Body of pancreas (tissue), 4 donors: ENCODE results near the gene CREB5.

ENCODE experiments used
- POLR2A ChIP-seq, 3 donors: fragments of 450-650 bp; IDR thresholded peaks; one replicate each; pipeline ENCODE4 v1.6.1; 2016; ENCODE audit warnings: antibody characterized with exemption in 3 of 3, mild to moderate bottlenecking in 2 of 3
- TF ChIP-seq, protein P1 (sequence below), 7 experiments: fragments of 450-650 bp in 4 of 7; fragments of 200-600 bp in 3 of 7; sonication (generic) in 3 of 7; IDR thresholded peaks; one replicate each; pipeline ENCODE4 v1.5.1; 2016 to 2019; ENCODE audit warnings: antibody characterized with exemption in 7 of 7

DNA sequence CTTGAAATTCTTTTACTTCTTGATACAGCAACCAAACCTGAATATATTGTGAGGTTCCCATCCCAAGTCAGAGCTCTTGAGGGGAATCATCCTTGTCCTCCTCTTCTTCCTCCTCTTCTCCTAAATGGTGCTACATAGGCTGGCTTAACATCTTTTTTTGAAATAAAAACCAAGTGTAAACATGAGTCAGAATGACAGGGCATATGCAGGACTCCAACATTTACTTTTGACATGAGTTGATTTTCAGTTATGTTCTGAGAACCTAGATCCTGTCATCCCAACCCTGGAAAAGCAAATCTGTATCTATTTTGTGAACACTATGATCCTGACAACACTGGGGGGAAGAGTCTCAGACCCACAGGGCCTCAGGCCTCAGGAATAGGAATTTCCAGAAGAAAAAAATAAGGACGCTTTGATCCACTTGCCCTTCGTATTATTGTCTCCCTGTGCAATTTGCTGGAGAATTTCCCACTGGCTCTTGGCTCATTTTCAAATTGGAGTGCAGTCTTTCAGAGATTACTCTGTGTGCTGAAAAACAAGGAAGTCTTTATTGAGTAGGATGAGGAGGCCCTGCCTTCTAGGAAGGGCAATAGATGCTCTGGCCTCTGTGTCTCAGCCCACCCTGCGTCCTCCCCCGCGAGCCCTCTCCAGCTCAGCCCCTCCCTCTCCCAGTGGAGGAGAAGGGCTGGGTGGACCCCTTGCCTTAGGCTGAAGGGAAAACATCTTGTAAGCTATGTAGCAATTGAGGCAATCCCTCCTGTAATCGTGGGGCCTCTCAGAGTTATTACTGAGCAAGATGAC lies 121.6 kb downstream of the CREB5 start:
- TF ChIP-seq, protein P1, sequence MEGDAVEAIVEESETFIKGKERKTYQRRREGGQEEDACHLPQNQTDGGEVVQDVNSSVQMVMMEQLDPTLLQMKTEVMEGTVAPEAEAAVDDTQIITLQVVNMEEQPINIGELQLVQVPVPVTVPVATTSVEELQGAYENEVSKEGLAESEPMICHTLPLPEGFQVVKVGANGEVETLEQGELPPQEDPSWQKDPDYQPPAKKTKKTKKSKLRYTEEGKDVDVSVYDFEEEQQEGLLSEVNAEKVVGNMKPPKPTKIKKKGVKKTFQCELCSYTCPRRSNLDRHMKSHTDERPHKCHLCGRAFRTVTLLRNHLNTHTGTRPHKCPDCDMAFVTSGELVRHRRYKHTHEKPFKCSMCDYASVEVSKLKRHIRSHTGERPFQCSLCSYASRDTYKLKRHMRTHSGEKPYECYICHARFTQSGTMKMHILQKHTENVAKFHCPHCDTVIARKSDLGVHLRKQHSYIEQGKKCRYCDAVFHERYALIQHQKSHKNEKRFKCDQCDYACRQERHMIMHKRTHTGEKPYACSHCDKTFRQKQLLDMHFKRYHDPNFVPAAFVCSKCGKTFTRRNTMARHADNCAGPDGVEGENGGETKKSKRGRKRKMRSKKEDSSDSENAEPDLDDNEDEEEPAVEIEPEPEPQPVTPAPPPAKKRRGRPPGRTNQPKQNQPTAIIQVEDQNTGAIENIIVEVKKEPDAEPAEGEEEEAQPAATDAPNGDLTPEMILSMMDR (IDR thresholded peaks at IDR 0.05): no peak
- no peak for TF ChIP-seq POLR2A (IDR thresholded peaks at IDR 0.05)
